ENCODE data around the gene ERCC6L2. TPM values are rescaled to one million over a fixed set of nuclear protein-coding genes. Genes with fewer than 3 reads are reported as not detected.

ERCC6L2 gene
- total and polyA plus RNA-seq, 2 donors from 2014 or later, result 4.4 to 58.9 TPM

GRCh38 chr9:95891067-95891671 lies 15.7 kb downstream of the ERCC6L2 start:
- no peaks in the 10 kb centered on the region for H3K4me1 ChIP-seq (ENCODE audit: control insufficient read depth in 2 of 3, insufficient read depth in 2 of 3, low read depth in 1 of 3, low read length in 3 of 3)
- no peak overlapping the region for H3K4me3 ChIP-seq (ENCODE audit: low read length in 3 of 3)
- H3K9ac ChIP-seq (ENCODE audit: low read length in 3 of 3), result no peak overlapping the region
- intact Hi-C loops (cut with DNase I), result no loop called here
- H3K27ac ChIP-seq (ENCODE audit: low read depth in 2 of 2, low read length in 2 of 2), result no peak overlapping the region
- H3K9me3 ChIP-seq (ENCODE audit: control insufficient read depth in 2 of 3, insufficient read depth in 1 of 3, low read length in 3 of 3), result no peaks in the 10 kb centered on the region
- DNase-seq, result no peak
- no peaks in the 10 kb centered on the region for H3K27me3 ChIP-seq (ENCODE audit: control insufficient read depth, insufficient read depth, low read length)
- TF ChIP-seq CTCF (IDR thresholded peaks at IDR 0.05; ENCODE audit: borderline replicate concordance, extremely low read depth, insufficient read depth), result no peak
- no peaks in the 10 kb centered on the region for H3K36me3 ChIP-seq (ENCODE audit: control insufficient read depth in 2 of 3, insufficient read depth in 3 of 3, low read length in 3 of 3)
- FAIRE-seq, result no peak

GRCh38 chr9:95892690-95893089 lies 17.2 kb downstream of the ERCC6L2 start:
- TF ChIP-seq CTCF (IDR thresholded peaks at IDR 0.05; ENCODE audit: borderline replicate concordance, extremely low read depth, insufficient read depth), result no peak
- no peak overlapping the region for H3K9ac ChIP-seq (ENCODE audit: low read length in 3 of 3)
- no peak overlapping the region for H3K4me3 ChIP-seq (ENCODE audit: low read length in 3 of 3)
- FAIRE-seq, result no peak
- no peak for DNase-seq
- no peaks in the 10 kb centered on the region for H3K36me3 ChIP-seq (ENCODE audit: control insufficient read depth in 2 of 3, insufficient read depth in 3 of 3, low read length in 3 of 3)
- H3K27ac ChIP-seq (ENCODE audit: low read depth in 2 of 2, low read length in 2 of 2), result no peak overlapping the region
- H3K9me3 ChIP-seq (ENCODE audit: control insufficient read depth in 2 of 3, insufficient read depth in 1 of 3, low read length in 3 of 3), result no peaks in the 10 kb centered on the region
- intact Hi-C loops (cut with DNase I), result no loop called here
- no peaks in the 10 kb centered on the region for H3K4me1 ChIP-seq (ENCODE audit: control insufficient read depth in 2 of 3, insufficient read depth in 2 of 3, low read depth in 1 of 3, low read length in 3 of 3)
- no peaks in the 10 kb centered on the region for H3K27me3 ChIP-seq (ENCODE audit: control insufficient read depth, insufficient read depth, low read length)

- H3K9ac ChIP-seq (ENCODE audit: low read length in 3 of 3), result no peak overlapping the region
- H3K36me3 ChIP-seq (ENCODE audit: control insufficient read depth in 2 of 3, insufficient read depth in 3 of 3, low read length in 3 of 3), result peaks cover 0 to 2% (median 0%) of the 10 kb centered on the region in 3 donors
- no peaks in the 10 kb centered on the region for H3K9me3 ChIP-seq (ENCODE audit: control insufficient read depth in 2 of 3, insufficient read depth in 1 of 3, low read length in 3 of 3)
- H3K4me1 ChIP-seq (ENCODE audit: control insufficient read depth in 2 of 3, insufficient read depth in 2 of 3, low read depth in 1 of 3, low read length in 3 of 3), result no peaks in the 10 kb centered on the region
- intact Hi-C loops (cut with DNase I), result no loop called here
- H3K4me3 ChIP-seq (ENCODE audit: low read length in 3 of 3), result no peak overlapping the region
- DNase-seq, result no peak
- H3K27me3 ChIP-seq (ENCODE audit: control insufficient read depth, insufficient read depth, low read length), result no peaks in the 10 kb centered on the region
- FAIRE-seq, result no peak
- no peak for TF ChIP-seq CTCF (IDR thresholded peaks at IDR 0.05; ENCODE audit: borderline replicate concordance, extremely low read depth, insufficient read depth)
- no peak overlapping the region for H3K27ac ChIP-seq (ENCODE audit: low read depth in 2 of 2, low read length in 2 of 2)
Observed at GRCh38 chr9:95896580-95896979, 21.1 kb downstream of the ERCC6L2 start.

GRCh38 chr9:95901506-95901905 lies 26.0 kb downstream of the ERCC6L2 start:
- Histone ChIP-seq H3K9ac (ENCODE audit: low read length in 3 of 3) (no peak overlapping the region), H3K27ac (ENCODE audit: low read depth in 2 of 2, low read length in 2 of 2) (no peak overlapping the region), H3K27me3 (ENCODE audit: control insufficient read depth, insufficient read depth, low read length) (no peaks in the 10 kb centered on the region), H3K36me3 (ENCODE audit: control insufficient read depth in 2 of 3, insufficient read depth in 3 of 3, low read length in 3 of 3) (peaks cover 0 to 3% (median 2%) of the 10 kb centered on the region in 3 donors), H3K4me1 (ENCODE audit: control insufficient read depth in 2 of 3, insufficient read depth in 2 of 3, low read depth in 1 of 3, low read length in 3 of 3) (no peaks in the 10 kb centered on the region), H3K4me3 (ENCODE audit: low read length in 3 of 3) (no peak overlapping the region), H3K9me3 (ENCODE audit: control insufficient read depth in 2 of 3, insufficient read depth in 1 of 3, low read length in 3 of 3) (no peaks in the 10 kb centered on the region)
- intact Hi-C loops (cut with DNase I), result no loop called here
- no peak for DNase-seq
- FAIRE-seq, result no peak
- TF ChIP-seq CTCF (IDR thresholded peaks at IDR 0.05; ENCODE audit: borderline replicate concordance, extremely low read depth, insufficient read depth), result no peak
